GDM1 (cell line): ENCODE data around the gene XPO6.

Experiments
- DNase-seq: peaks from one replicate; lab custom pipeline; 2025; lab: John Stamatoyannopoulos, UW

The XPO6 gene

DNA sequence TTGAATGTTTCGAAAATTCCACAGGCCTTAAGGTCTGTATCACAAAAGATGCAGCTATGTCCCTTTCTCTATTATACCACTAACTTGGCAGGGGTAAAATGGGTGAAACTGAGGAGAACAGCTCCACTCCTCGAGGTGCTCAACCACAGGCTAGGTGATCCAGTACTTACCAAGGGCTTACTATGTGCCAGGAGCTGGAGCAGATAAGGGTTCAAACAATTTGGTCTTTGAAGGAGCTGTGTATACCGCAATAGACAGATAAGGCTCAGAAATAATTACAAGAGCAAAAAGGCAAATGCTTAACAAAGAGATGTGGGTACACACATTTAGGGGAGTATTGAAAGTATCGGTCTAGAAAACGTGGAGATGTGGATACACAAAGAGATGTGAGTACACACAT lies 1.5 kb downstream of the XPO6 start:
- no peak for DNase-seq

DNA sequence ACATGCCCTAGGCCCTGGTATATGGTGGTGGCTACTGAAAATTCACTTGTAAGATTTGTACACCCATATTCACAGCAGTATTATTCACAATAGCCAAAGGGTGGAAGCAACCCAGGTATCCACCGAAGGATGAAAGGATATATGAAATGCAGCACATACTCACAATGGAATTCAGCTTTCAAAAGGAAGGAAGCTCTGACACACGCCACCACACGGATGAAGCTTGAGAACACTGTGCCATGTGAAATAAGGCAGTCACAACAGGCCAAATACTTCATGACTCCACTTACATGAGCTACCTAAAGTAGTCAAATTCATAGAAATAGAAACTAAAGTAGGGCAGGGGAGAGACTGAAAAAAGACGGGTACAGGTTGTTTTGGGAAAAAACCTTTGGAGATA lies 2.9 kb downstream of the XPO6 start:
- no peak for DNase-seq

DNA sequence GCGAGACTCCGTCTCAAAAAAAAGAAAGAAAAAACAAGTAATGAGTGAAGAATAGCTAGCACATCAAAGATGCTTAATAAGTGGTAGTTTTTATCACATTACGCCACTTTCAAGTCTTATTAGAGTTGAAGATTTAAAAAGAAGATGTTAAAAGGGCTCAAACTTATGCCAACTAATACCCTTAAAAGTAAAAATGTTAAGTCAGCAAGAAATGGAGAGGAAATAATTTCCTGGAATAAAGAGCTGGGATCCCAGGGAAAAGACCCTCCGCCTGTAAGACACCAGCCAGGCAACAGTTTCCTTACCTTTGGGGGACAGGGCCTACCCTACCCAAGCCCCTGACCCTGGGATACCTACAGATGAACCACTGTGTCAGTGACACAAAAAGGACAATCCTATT lies 3.6 kb downstream of the XPO6 start:
- no peak for DNase-seq

DNA sequence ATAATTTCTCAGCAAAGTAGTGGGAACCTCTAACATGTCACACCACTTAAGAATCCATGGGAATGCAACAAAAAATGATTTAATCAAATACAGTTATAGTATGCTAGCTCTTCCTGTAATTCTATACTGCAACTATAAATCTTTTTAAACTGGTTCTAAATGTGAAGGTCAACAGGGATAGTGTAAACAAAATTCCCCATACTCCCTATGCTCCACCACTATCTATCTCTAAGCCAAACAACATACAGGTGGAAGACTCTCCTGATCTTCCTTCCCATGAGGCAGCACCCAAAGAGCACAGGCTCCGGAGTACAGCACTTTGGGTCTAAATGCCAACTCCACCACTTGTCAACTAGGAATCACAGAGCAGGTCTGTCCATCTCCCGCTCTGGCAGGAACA lies 4.4 kb downstream of the XPO6 start:
- DNase-seq, result no peak

DNA sequence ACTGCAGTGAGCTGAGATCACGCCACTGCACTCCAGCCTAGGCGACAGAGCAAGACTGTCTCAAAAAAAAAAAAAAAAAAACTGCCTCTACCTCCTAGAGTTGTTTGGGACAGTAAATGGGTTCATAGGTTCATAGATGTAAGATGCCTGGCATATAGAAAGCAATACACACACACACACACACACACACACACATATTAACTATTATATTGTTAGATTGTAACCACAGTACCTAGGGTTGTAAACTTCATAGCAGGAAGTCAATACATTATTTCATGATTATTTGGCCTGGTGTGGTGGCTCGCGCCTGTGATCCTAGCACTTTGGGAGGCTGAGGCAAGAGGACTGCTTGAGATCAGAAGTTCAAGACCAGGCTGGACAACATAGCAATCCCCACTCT lies 5.8 kb downstream of the XPO6 start:
- DNase-seq, result no peak

DNA sequence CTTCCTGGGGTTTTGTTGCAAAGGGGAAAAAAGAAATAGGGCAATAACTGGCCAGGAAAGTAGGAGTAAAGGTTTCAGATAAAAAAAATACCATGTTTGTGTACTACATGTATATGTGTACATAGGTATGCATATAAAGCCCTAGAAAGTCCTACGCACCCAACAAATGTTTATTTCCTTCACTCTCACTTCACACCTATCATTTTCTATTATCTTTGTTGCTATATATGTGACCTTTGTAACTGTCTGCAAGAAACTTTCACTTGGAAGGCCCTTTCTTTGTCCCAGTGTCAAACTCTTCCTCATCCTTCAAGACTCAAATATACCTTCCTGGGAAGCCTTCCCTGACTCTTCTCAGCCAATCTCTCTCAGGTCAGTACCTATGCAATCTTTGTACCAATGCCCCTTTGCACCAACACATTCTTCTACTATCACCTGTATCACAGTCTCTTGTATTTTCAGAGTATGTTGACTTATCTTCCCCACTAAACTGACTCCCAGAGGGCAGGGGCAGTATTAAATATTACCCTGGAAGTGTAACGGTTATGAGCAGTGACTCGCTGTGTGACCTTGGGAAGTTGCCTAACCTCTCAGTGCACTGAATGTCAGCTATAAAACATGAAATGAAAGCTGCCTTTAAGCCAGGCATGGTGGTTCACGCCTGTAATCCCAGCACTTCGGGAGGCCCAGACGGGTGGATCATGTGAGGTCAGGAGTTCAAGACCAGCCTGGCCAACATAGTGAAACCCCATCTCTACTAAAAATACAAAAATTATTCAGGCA lies 6.5 kb downstream of the XPO6 start:
- DNase-seq, result no peak

DNA sequence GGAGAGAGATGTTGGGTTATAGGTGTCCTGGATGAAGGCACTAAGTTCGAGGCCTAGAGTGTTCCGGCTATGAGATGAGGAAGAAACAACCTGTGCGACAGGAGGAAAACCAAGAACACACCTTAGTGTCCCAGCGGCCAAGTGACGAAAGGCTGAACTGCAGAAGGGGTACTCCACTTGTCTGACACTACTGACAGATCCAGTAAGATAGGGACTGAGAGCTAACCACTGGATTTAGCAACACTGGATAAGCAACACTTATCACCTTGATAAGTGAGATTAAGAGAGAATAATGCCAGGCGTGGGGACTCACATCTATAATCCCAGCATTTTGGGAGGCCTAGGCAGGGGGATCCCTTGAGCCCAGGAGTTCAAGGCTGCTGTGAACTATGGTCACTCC lies 7.1 kb downstream of the XPO6 start:
- no peak for DNase-seq

DNA sequence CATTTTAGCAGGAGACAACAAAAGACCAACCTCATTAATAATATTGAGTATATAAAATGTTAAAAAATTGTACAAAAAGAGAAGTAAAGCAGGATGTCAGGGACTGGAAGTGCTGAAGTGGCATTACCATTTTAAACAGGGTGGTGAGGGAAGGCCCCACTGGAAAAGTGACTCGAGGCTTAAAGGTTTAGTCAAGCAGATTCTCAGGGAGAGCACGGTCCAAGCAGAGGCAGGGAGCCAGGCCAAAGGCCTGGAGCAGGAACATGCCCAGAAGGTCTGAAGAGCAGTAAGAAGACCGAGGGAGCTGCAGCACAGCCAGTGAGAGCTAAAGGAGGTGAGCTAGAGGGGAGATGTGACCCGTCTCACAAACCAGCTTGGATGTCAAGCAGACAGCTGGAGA lies 7.6 kb downstream of the XPO6 start:
- DNase-seq, result no peak

DNA sequence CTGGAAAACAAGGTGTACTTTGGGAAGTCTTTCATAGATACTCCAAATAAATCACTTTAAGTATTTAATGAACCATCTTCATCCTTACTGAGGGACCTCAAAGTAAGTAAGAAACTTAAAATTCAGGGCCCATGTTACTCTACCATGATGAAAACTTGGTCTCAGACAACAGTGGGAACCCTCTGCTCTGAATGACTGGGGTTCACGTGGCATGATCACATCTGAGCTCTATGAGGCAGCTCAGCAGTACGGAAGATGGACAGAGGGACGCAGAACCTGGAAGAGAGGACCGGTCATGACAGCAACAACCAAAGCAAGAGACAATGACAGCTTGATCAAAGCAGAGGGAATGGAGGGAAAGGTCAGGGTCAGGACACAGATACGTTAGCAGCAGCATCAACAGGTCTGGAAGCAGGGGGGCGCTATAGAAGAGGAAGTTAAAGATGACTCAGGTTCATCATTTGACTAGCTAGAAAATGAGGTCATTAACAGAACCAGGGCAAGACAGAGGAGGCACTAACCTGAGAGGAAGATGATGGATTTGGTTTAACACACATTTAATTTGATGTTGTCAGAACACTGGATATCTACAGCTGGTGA lies 9.5 kb downstream of the XPO6 start:
- no peak for DNase-seq

DNA sequence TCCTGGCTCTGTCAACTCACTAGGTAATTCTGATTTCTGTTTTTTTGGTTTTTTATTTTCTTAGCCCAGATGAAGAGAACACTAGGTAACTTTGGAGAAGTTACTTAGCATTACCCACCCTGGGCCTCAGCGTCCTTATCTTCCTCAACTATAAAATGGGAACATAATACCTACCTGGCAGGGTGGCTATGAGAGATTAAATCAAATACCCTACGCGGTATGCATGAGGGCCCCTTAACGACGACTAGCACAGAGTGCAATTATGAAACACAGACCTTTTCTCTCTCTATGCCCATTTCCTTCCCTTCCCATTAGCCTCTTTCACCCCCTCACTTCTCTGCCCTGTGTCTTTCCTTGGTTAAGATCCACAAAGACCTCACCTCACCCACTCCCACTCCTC lies 11.1 kb downstream of the XPO6 start:
- no peak for DNase-seq

DNA sequence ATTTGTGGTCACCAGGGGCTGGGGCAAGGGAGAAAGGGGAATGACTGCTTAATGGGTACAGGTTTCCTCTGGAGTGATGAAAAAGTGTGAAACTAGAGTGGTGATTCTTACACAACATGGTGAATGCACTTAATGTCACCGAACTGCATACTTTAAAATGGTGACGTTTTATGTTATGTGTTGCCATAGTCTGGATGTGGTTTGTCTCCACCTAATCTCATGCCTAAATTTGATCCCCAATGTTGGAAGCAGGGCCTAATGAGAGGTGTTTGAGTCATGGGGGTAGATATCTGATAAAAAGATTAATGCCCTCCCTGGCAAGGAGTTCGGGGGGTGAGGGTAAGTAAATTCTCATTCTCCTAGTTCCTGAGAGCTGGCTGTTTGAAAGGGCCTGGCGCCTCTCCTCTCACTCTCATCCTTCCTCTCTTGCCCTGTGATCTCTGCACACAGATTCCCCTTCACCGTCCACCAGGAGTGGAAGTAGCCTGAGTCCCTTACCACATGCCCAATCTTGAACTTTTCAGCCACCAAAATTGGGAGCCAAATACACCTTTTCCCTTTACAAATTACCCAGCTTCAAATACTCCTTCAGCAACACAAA lies 15.3 kb downstream of the XPO6 start:
- no peak for DNase-seq

DNA sequence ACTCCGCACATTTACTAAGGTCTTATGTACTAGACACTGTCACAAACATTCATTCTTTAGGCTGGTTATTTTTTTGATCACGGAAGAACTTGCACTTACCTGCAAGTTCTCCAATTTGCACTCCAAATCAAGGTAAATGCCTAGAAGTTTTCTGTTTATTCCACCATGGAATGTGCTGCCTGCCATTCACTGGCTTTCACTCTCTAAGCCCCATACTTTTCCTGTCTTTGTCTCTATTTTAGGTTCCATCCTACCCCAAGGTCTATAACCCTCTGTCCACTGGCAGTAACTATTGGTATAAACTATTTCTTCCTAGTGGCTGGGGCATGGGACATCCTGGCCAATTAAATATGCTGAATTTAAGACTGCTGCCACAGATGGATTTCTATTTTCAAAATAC lies 15.9 kb downstream of the XPO6 start:
- no peak for DNase-seq

DNA sequence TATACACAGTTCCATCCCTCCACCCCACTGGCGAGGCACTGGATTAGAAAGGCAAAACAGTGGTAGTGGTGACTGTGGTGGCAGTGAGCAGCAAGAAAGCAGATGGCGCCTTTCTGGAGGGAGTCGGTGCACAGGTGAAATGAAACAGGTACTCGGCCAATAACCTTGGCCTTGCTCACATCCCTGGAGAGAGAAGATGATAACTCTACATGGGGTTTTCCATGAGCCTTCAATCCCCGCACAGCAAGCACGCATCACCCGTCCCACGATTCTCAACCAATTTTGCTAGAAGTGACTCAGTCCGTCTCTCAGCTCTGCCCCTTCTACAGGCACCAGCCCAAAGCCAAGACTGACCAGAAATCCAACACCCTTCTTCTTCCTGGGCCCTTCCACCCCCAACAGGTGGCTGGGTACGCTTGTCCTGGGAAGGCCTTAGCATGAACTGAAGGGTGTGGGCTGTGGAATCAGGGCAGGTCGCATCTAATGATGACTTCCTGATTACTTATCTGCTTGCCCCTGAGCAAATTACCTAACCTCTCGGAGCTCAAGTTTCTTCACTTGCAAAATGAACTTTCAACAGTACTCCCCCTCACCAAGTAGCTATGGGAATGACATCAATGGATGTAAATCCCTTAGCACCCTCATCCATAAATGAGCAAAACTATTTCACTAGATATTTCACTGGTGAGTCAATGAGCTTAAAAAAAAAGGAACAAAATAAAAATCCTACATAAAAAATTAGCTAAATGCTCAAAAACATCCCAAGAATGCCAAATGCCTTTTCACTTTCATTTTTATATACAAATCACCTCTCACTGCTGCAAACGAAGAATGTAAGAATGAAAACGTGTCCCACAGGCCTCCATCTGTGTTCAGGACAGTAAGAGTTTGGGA lies 18.0 kb downstream of the XPO6 start:
- no peak for DNase-seq

DNA sequence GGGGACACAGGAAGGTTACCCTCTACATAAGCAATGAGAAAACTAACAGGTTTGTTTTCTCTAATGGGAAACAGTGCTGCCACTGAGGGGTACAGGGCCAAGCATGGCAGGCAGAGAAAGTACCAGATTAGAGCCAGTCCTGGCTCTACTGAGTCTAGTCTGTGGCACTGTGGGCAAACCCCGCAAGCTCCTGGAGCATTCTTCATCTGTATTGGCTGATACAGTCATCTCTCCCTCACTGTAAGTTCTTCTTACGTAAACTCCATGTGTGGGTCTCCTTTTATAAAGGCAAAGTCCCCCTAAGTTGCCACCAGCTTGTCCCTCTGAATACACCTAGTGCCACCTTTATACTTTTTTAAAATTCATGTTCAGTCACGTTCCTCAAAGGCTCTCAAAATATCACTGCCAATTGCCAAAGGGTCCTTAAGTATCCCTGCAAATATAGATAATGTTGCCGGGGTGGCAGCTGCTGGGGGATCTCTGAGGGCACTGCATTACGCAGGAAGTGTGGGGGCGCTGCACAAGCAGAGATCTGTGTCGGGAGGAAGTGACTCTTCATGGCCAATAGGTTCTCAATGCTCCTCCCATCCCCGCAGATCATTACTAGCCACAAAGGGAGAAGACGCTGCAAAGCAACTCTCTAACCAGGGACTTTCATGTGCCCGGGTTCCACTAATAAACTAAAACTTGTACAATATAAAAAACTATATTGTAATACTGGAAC lies 18.8 kb downstream of the XPO6 start:
- peak; percentile 58 for DNase-seq

DNA sequence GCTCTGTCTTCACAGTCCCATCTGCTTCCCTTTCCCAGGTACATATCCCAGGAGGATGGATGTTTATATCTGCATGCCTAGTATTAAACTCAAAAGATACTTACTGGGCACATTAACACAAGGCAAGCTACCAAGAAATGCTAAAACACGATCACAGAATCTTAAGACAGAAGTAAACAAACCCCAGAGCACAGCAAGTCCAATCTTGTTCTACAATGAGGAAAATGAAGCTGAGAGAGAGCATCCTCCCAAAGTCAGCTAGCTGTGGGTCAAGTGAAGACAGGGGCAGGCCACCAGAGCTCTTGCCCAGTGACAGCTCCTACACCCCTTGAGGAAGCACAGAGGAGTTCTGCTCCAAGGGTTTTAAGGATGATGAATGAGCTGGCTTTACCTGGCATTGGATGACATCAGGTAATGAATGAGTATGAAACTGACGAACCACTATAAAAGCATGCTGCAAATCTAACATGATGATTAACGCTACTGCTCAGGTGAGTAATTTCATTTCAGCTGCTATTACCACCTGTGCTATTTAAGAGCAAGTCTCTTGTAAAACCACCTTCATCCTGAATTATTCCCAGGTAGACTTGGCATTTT lies 20.3 kb downstream of the XPO6 start:
- no peak for DNase-seq

DNA sequence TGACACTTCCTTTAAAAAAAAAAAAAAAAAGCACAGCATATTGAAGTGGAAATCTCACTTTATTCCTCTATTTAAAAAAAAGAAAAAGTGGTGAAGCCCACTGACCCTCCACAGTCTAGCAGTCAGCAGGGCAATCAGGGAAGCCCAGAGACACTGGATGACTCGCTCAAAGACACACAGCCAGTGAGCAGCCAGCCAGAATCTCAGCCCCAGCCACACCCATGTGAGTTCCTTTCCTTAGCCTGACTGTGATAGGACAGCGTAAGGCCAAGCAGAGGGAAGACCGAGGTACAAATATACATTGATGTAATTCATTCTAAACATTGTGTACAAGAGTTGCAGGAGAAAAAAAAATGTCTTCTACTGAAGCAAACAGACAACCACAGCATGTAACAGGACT lies 22.5 kb downstream of the XPO6 start:
- no peak for DNase-seq

DNA sequence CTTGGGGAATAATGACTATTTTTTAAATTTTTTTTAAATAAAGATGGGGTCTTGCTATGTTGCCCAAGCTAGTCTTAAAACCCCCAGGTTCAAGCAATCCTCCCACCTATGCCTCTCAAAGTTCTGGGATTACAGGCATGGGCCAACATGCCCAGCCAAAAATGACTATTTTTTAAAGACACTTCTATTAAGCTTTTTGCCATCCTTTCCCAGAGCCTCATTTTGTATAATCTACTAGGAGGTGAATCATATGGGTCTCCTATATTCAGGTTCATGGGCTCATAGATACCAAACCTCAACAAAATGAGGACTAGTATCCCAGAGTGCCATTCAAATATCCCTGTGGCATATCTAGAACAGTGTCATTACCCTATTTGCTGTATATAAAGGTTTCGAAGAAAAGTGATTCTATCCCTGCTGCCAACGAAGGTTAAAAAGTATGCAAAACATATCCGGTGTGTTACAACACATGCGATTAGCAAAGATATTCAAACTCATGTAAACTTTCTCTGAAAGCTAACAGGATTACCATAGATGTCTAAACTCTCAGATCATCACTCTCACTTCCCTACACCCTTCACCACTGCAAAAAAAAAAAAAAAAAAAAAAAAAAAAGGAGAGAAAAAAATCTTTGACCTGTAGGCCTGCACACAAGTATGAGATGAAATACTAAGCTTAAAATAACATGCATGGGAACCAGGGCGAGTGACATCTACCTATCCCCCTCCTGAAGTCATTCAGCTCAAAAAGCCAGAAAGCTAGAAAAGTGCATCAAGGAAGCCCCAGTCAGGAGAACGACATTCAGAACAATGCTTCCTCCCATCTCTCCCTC lies 23.5 kb downstream of the XPO6 start:
- no peak for DNase-seq

DNA sequence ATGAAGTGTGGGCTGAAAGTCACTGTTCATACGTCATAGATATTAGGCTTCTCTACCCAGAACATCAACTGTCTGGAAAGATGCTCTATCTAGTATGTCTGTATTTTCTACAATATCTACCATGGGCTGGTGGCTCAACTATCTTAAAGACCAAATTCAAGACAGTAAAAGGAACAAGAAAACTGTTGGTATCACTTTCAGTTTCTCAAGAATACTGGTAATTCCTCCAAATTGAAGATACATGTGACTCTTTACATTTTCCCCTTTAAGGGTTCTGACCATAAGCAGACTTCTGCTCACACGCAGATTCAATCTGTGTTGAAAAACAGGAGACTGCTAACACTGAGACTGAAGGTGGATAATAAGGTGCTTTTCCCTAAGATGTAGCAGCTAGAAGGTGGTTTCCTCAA lies 24.2 kb downstream of the XPO6 start:
- DNase-seq, result no peak

DNA sequence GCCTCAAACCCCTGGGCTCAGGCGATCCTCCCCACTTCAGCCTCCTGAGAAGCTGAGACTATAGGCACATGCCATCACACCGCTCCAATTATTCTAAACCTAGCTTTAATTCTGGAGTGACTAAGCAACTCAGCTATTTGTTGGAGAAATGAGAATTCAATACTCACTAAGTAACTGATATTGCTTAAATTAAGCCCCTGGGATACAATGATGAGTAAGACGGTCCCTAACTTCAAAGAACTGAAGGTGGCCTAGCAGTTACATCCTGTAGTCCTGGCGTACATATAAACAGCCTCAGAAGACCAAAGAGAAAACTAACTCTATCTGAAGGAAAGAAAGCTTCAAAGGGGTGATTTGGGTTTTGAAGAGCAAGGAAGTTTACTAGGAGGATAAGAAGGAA lies 25.0 kb downstream of the XPO6 start:
- no peak for DNase-seq

DNA sequence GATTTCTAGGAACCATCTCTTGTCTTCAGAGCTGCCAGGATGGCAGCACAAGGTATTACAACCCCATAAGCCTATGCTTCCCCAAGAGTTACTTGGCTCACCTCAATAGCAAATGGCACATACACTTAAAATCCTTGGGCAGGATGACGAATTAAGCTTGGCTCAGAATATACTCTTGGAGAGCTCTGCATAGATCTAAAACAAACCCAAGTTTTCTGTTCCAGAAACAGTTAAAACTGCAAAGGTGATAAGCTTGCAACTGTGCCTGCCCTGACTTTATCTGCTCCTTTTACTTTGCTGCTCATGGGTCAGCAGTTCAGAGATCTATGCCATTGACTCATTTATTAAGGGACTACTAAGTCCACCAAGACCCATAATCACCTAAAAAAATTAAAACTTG lies 26.1 kb downstream of the XPO6 start:
- no peak for DNase-seq

DNA sequence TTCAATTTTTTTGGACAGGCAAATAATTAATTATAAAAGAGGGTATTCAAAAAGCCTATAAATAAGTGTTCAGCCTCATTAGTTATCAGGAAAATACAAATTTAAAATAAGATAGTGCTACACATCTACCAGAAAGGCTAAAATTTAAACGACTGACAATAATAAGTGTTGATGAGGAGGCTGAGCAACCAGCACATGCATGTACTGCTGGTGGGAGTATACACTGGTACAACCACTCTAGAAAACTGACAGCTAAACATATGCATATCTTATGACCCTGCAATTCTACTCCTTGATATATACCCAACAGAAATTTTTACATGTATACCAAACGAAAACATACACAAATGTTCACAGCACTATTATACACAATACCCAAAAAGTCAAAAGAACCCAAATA lies 27.1 kb downstream of the XPO6 start:
- no peak for DNase-seq
